Stomach (tissue), 9 donors: ENCODE data around the gene IQCH. TPM values are rescaled to one million over a fixed set of nuclear protein-coding genes. Genes with fewer than 3 reads are reported as not detected.
"Not testable (repeated sequence)": the region's sequence is repeated elsewhere in the genome, so short reads cannot be mapped to it uniquely, and the experiment has no call there.

Experiments
- DNase-seq, 2 donors: peaks; one replicate each; pipeline versions ENCODE4 v3.0.0 to v3.0.0-alpha.2; 2013 to 2019
- H3K27ac ChIP-seq, 5 donors: fragments of 200-600 bp in 4 of 5; sonication (generic) in 4 of 5; one replicate each; pipeline ENCODE4 v1.5.1; 2013 to 2019; ENCODE audit warnings: mild to moderate bottlenecking in 1 of 5, moderate library complexity in 1 of 5
- H3K27me3 ChIP-seq, 3 donors: fragments of 200-600 bp; sonication (generic); one replicate each; pipeline ENCODE4 v1.5.1; 2017 to 2019; ENCODE audit warnings: mixed run types in 1 of 3
- H3K36me3 ChIP-seq, 4 donors: fragments of 200-600 bp; sonication (generic); 1 replicate in 3 of 4; 2 replicates in 1 of 4; pipeline ENCODE4 v1.5.1; 2016 to 2019
- H3K4me1 ChIP-seq, 4 donors: fragments of 200-600 bp; sonication (generic); one replicate each; pipeline ENCODE4 v1.5.1; 2016 to 2019
- H3K4me3 ChIP-seq, 4 donors: fragments of 200-600 bp; sonication (generic) in 3 of 4; one replicate each; pipeline ENCODE4 v1.5.1; 2016 to 2019; ENCODE audit warnings: mild to moderate bottlenecking in 1 of 4
- H3K9me3 ChIP-seq, 4 donors: fragments of 200-600 bp; sonication (generic); one replicate each; pipeline ENCODE4 v1.5.1; 2016 to 2019
- CTCF ChIP-seq, 7 experiments: fragments of 450-650 bp in 4 of 7; fragments of 200-600 bp in 3 of 7; sonication (generic) in 3 of 7; IDR thresholded peaks; one replicate each; pipeline ENCODE4 v1.5.1; 2016 to 2019; ENCODE audit warnings: antibody characterized with exemption in 7 of 7, control low read depth in 2 of 7, mild to moderate bottlenecking in 1 of 7
- EP300 ChIP-seq: sonication (generic); formaldehyde crosslinking; IDR thresholded peaks from one replicate; pipeline ENCODE4 v1.6.1; 2017; ENCODE audit warnings: antibody characterized with exemption
- POLR2A ChIP-seq, 4 donors: fragments of 450-650 bp; IDR thresholded peaks; one replicate each; pipeline ENCODE4 v1.6.1; 2016; ENCODE audit warnings: antibody characterized with exemption in 4 of 4, control low read depth in 2 of 4, mild to moderate bottlenecking in 1 of 4, moderate library complexity in 1 of 4
- POLR2AphosphoS5 ChIP-seq, 3 donors: sonication (generic); formaldehyde crosslinking; IDR thresholded peaks; one replicate each; pipeline ENCODE4 v1.6.1; 2016; ENCODE audit warnings: antibody characterized with exemption in 3 of 3
- WGBS, 5 donors: extraction: QIAGEN DNeasy Blood & Tissue Kit in 3 of 5; methylation state at CpG; one replicate each; pipeline versions ENCODE4 v1.1.5 to v1.1.7; 2013 to 2018; 5-methylcytosine and 5-hydroxymethylcytosine counted together
- intact Hi-C: fragments of 100-400 bp; cut with DNase I; formaldehyde crosslinking; loops from one replicate; pipeline ENCODE4 v1.15.1; 2023; ENCODE audit warnings: low total_unique reads
- polyA plus RNA-seq, 3 donors: library from polyadenylated mRNA; stranded (reverse); fragments of 200-250 nt; gene quantifications; one replicate each; pipeline ENCODE4 v1.2.3, GENCODE V29; 2013
- total RNA-seq, 5 donors: library from RNA; depleted of rRNA; stranded (reverse); fragments of >200 nt; gene quantifications; one replicate each; pipeline versions ENCODE4 v1.1.0 to v1.2.3, GENCODE V29; 2014 to 2016
- donor health status: healthy with polysubstance abuse.
- donor health status: Bipolar disorder and iron deficiency.
- donor health status: healthy.

IQCH gene
- total and polyA plus RNA-seq, 8 donors: 0.25 to 9.4 (median 1.7) TPM; not detected in 1

GRCh38 chr15:67446449-67446848 lies 191.9 kb downstream of the IQCH start:
- 54 to 58% (median 56%) methylated on average over 2 of the region's 2 CpGs for WGBS, 5 donors
- no peak overlapping the region for H3K27ac ChIP-seq
- H3K4me1 ChIP-seq: no peaks in the 10 kb centered on the region
- H3K27me3 ChIP-seq: no peaks in the 10 kb centered on the region
- intact Hi-C loops: no loop called here
- H3K36me3 ChIP-seq: peaks cover 0 to 7% (median 0%) of the 10 kb centered on the region in 4 donors
- no peak overlapping the region for H3K4me3 ChIP-seq
- TF ChIP-seq CTCF (IDR thresholded peaks at IDR 0.05): no peak
- no peak for TF ChIP-seq EP300
- no peak for TF ChIP-seq POLR2AphosphoS5 (IDR thresholded peaks at IDR 0.05)
- TF ChIP-seq POLR2A (IDR thresholded peaks at IDR 0.05): no peak
- DNase-seq: peak in 1 of 2 donors; percentile 23
- H3K9me3 ChIP-seq: no peaks in the 10 kb centered on the region

DNA sequence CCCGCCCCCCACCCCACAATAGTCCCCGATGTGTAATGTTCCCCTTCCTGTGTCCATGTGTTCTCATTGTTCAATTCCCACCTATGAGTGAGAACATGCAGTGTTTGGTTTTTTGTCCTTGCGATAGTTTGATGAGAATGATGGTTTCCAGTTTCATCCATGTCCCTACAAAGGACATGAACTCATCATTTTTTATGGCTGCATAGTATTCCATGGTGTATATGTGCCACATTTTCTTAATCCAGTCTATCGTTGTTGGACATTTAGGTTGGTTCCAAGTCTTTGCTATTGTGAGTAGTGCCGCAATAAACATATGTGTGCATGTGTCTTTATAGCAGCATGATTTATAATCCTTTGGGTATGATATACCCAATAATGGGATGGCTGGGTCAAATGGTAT lies 193.8 kb downstream of the IQCH start:
- H3K4me3 ChIP-seq, H3K27me3 ChIP-seq, intact Hi-C loops, H3K4me1 ChIP-seq, H3K9me3 ChIP-seq, H3K27ac ChIP-seq, DNase-seq, H3K36me3 ChIP-seq: not testable (repeated sequence)
- 88 to 97% (median 96%) methylated on average over 3 to 5 of the region's 5 CpGs for WGBS, 5 donors

DNA sequence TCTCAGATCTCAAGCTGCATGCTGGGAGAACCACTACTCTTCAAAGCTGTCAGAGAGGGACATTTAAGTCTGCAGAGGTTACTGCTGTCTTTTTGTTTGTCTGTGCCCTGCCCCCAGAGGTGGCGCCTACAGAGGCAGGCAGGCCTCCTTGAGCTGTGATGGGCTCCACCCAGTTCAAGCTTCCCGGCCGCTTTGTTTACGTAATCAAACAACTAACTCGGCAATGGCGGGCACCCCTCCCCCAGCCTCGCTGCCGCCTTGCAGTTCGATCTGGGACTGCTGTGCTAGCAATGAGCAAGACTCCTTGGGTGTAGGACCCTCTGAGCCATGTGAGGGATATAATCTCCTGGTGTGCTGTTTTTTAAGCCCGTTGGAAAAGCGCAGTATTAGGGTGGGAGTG lies 199.1 kb downstream of the IQCH start:
- H3K4me1 ChIP-seq, H3K27me3 ChIP-seq, H3K4me3 ChIP-seq, DNase-seq, intact Hi-C loops, H3K9me3 ChIP-seq, H3K27ac ChIP-seq: not testable (repeated sequence)
- WGBS, 5 donors: 94 to 99% (median 97%) methylated on average over 11 of the region's 11 CpGs
- peaks cover 0 to 11% (median 0%) of the 10 kb centered on the region in 4 donors for H3K36me3 ChIP-seq

DNA sequence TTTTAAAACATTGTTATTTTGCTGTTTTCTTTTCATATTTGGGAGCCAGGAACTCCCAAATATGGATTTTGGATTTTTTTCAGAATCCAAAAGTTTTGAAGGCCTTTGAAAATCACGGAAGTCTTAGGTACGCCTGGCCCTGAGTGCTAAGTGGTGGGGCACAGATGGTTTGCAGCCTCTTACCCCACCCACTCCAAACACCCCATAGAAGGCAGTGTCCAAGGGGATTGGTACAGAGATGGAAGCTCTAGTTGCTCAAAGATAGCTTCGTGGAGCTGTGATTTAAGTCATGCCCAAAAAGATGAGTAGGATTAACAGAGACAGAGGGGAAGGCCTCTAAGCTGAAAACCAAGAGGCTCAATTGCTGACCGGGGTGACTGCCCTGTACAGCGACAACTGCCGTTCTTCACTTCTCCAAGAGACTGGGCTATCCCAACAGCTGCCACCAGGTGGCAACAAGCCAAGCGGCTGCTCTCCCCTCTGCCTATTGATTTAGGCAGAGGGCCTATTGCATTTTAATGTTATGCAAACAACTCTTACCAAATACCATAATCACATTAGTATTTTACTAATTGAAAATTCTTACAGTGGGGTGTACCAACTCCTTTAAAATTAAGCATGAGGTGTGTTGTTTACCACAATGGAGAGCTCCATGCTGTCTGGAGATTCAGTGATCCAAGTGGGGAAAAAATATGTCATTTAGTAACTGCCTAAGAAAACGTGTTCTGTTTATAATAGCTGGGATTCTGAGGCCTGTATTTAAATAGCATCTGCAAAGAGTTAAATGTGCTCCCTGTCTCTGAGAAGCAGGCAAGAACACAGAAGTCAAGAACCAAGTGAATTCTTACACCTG lies 202.3 kb downstream of the IQCH start:
- intact Hi-C loops: loop anchor here (5.0 kb wide), 1 partner anchor 375 kb away; no protein-coding TSS in a partner anchor
- no peaks in the 10 kb centered on the region for H3K9me3 ChIP-seq
- TF ChIP-seq POLR2AphosphoS5 (IDR thresholded peaks at IDR 0.05) (peak in 1 of 3 donors; percentile 40), CTCF (IDR thresholded peaks at IDR 0.05) (peak in 5 of 7 experiments; percentile 67 to 88 (median 76)), EP300 (no peak), POLR2A (IDR thresholded peaks at IDR 0.05) (no peak)
- 18 to 29% (median 24%) methylated on average over 8 of the region's 8 CpGs for WGBS, 5 donors
- no peak overlapping the region for H3K4me3 ChIP-seq
- H3K27ac ChIP-seq: no peak overlapping the region
- no peaks in the 10 kb centered on the region for H3K27me3 ChIP-seq
- peak; percentile 89 to 90 for DNase-seq
- peaks cover 0 to 23% (median 2%) of the 10 kb centered on the region in 4 donors for H3K36me3 ChIP-seq
- H3K4me1 ChIP-seq: peaks cover 0 to 7% (median 5%) of the 10 kb centered on the region in 4 donors

DNA sequence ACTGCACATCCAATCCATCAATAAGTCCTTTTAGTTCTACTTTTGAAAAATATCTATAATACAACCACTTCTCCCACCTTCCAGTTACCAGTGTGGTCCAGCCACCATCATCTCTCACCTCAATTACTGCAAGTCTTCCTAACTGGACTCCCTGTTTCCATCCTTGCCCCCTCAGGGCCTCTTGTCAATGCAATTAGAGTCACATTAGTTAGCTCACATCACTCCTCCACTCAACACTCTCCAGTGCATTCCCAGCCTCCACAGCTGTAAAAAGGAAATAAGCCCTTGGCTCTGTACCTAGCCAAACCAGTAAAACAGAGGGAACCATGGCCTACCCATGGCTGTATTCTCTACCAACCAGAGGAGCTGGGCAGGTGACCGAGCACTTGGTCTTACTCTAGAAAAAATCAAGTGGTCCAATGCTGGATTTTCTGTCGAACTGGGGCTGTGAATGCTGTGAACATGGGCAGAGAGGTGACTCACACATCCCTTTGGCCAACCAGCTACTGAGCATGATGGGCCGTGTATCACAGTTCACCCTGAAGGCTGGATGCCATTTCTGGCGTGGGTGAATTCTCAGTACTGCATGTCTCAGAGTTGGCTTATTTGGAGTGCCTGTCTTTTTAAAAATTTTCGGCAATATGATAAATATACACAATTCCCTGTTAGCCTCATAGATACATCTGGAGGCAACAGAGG lies 203.9 kb downstream of the IQCH start:
- intact Hi-C loops: loop anchor here (5.0 kb wide), 1 partner anchor 374 kb away; no protein-coding TSS in a partner anchor

More for the DNA sequence above, 203.9 kb downstream of the IQCH start:
- no peaks in the 10 kb centered on the region for H3K9me3 ChIP-seq
- no peak overlapping the region for H3K4me3 ChIP-seq
- 84 to 90% (median 87%) methylated on average over 5 of the region's 5 CpGs for WGBS, 5 donors
- no peak overlapping the region for H3K27ac ChIP-seq
- no peak for TF ChIP-seq POLR2A (IDR thresholded peaks at IDR 0.05)
- no peak for TF ChIP-seq EP300
- no peak for TF ChIP-seq POLR2AphosphoS5 (IDR thresholded peaks at IDR 0.05)
- no peak for TF ChIP-seq CTCF (IDR thresholded peaks at IDR 0.05)
- no peak for DNase-seq
- H3K27me3 ChIP-seq: no peaks in the 10 kb centered on the region
- H3K4me1 ChIP-seq: peaks cover 0 to 7% (median 5%) of the 10 kb centered on the region in 4 donors
- H3K36me3 ChIP-seq: peaks cover 0 to 20% (median 2%) of the 10 kb centered on the region in 4 donors
